Skeletal muscle satellite cell (primary cell): ENCODE data around the gene FGF16. TPM values are rescaled to one million over a fixed set of nuclear protein-coding genes. Genes with fewer than 3 reads are reported as not detected.
"Not testable (repeated sequence)": the region's sequence is repeated elsewhere in the genome, so short reads cannot be mapped to it uniquely, and the experiment has no call there.

Experiments used
- H3K27me3 ChIP-seq: 2 replicates; pipeline ENCODE4 v1.7.0; 2013; ENCODE audit warnings: low read length; ENCODE audit not compliant: control insufficient read depth, insufficient read depth
- H3K36me3 ChIP-seq: 2 replicates; pipeline ENCODE4 v1.7.0; 2013; ENCODE audit warnings: mild to moderate bottlenecking, control low read depth, low read length; ENCODE audit not compliant: insufficient read depth
- H3K4me1 ChIP-seq: 2 replicates; pipeline ENCODE4 v1.7.0; 2013; ENCODE audit warnings: low read length; ENCODE audit not compliant: control insufficient read depth, insufficient read depth
- H3K4me2 ChIP-seq: 2 replicates; pipeline ENCODE4 v1.7.0; 2013; ENCODE audit warnings: mild to moderate bottlenecking, low read length
- H3K4me3 ChIP-seq: 2 replicates; pipeline ENCODE4 v1.7.0; 2013; ENCODE audit warnings: low read length
- H3K9ac ChIP-seq: 2 replicates; pipeline ENCODE4 v1.7.0; 2013; ENCODE audit warnings: mild to moderate bottlenecking, low read depth, low read length, moderate library complexity
- H3K9me3 ChIP-seq: replicated peaks from 2 replicates; pipeline ENCODE4 v1.7.0; 2013; ENCODE audit warnings: mild to moderate bottlenecking, control low read depth, low read length
- total RNA-seq: library from RNA; depleted of rRNA; stranded (reverse); fragments of >200 nt; gene quantifications from 2 replicates; pipeline ENCODE4 v1.2.3, GENCODE V29; 2012; rRNA removed

FGF16 gene
- total RNA-seq, result 0.44 and 1.3 TPM in 2 replicates

DNA sequence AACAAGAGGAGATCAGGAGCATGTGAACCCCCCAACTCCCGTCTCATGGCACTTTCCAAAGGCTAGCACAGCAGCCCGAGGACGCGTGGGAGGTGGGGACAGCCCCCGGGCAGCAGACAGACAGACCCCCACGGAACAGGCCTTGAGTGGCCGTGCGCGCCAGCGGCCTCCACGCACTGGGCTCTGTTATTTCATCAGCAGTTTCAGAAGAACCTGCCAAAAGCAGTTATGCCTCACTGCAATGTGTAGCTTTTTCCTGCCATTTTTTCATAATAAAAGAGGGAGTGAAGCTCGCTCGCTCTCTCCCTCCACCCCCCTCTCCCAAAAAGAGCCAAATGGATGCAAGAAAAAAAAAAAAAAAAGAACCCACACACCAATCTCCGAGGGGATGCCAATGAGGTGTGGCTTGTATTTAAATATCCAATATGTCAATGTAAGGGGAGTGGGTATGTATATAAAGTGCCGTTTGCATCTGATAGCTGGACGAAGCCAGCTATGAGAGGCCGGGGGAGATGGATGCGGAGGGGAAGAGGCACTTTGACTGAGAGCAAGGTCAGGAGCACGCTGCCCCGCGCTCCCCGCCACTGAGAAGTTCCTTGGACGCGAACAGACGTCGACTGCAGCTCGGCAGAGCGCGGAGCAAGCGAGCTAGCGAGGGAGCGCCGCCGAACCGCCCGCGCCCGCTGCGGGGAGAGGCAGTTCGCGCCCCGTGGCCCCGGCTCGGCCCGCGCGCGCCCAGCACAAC is at the start of gene FGF16:
Gene FGF16 (plus strand): TSS at position 482 of the 745 bp plus-strand sequence. CDS start 286 bp downstream, outside the sequence.
- Histone ChIP-seq H3K27me3 (peaks cover 5% of the 10 kb centered on the region), H3K9ac (no peak within 1 kb of the TSS), H3K4me1 (peaks cover 41% of the 10 kb centered on the region), H3K9me3 (no peaks in the 10 kb centered on the region), H3K36me3 (no peaks in the 10 kb centered on the region), H3K4me3 (peak within 1 kb of the TSS; percentile 55), H3K4me2 (peak within 1 kb of the TSS; percentile 74)

DNA sequence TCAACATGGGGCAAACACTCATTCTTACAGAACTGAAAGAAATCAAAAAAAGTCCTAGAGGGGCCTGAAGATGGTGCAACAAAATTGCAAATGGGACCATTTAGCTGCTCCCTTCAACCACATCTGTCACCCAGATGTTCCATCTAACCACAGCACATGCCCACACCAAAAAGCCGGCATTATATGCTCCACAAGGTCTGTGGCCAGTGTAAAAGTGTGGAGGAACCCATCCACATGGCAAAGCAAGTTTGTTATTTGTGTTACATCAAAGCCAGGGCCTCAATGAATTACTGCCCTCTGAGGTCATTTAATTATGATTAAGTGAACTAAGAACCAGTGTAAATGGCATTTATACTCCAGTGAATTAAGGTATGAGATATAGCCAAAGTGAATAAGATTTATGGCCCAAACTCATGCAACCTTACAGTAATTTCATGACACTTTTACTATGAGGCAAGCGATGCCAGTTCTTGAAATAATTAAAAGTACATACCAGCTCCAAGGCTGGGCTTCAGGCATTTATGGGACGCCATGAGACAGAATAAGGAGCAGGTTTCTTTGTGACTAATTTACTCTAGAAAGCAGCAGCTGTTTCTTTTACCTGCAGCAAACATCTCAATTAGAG is 48.7 kb upstream of the FGF16 start:
- no peaks in the 10 kb centered on the region for H3K9me3 ChIP-seq
- no peak overlapping the region for H3K9ac ChIP-seq
- no peak overlapping the region for H3K4me2 ChIP-seq
- H3K36me3 ChIP-seq, result no peaks in the 10 kb centered on the region
- H3K4me3 ChIP-seq, result no peak overlapping the region
- no peaks in the 10 kb centered on the region for H3K27me3 ChIP-seq
- H3K4me1 ChIP-seq, result no peaks in the 10 kb centered on the region

DNA sequence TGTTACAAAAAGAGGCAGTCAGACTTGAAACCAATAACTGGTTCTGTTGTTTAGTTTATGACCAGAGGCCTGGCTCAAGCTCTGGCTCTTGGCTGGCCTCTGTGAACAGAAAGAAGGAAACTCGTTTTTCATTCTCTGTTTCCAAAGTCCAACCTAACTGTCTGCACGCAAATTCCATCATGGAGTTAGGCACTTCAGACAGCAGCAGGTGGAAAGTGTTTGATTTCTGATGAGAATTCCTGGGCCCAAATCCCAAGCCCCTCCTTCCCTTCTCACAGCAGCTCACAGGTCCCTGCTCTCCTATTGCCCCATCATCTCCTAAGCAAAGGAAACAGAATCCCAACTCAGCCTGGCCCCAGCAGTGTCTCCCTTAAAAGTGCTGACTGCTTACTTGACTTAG is 42.8 kb upstream of the FGF16 start:
- H3K4me2 ChIP-seq, result no peak overlapping the region
- H3K36me3 ChIP-seq, result no peaks in the 10 kb centered on the region
- H3K9me3 ChIP-seq, result no peaks in the 10 kb centered on the region
- no peak overlapping the region for H3K4me3 ChIP-seq
- H3K27me3 ChIP-seq, result no peaks in the 10 kb centered on the region
- H3K9ac ChIP-seq, result no peak overlapping the region
- H3K4me1 ChIP-seq, result no peaks in the 10 kb centered on the region

DNA sequence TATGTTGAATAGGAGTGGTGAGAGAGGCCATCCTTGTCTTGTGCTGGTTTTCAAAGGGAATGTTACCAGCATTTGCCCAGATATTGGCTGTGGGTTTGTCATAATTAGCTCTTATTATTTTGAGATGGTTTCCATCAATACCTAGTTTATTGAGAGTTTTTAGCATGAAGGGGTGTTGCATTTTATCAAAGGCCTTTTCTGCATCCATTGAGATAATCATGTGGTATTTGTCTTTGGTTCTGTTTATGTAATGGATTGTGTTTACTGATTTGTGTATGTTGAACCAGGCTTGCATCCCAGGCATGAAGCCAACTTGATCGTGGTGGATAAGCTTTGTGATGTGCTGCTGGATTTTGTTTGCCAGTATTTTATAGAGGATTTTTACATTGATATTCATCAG is 39.4 kb upstream of the FGF16 start:
- not testable (repeated sequence) for H3K36me3 ChIP-seq, H3K4me2 ChIP-seq, H3K9me3 ChIP-seq, H3K27me3 ChIP-seq, H3K4me3 ChIP-seq, H3K4me1 ChIP-seq, H3K9ac ChIP-seq

GRCh38 chrX:77412631-77413030 is 34.6 kb upstream of the FGF16 start:
- Histone ChIP-seq H3K4me2 (no peak overlapping the region), H3K9me3 (no peaks in the 10 kb centered on the region), H3K36me3 (no peaks in the 10 kb centered on the region), H3K4me3 (no peak overlapping the region), H3K9ac (no peak overlapping the region), H3K4me1 (no peaks in the 10 kb centered on the region), H3K27me3 (no peaks in the 10 kb centered on the region)

DNA sequence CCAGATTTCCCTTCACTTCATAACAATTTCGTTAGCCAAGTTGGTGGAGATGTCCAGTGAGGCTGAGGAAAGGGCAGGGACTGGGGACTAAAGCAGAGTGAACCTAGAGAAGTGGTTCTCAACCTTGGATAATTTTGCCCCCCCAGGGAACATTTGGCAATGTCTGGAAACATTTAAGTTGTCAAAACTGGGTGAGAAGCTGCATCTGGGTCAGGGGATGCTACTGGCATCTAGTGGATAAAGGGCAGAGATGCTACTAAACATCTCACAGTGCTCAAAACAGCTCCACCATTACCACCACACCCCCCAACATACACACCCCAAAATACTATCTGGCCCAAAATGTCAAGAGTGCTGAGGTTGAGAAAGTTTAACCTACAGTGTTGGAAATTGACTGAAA is 32.0 kb upstream of the FGF16 start:
- H3K4me1 ChIP-seq, result no peaks in the 10 kb centered on the region
- H3K9ac ChIP-seq, result no peak overlapping the region
- no peaks in the 10 kb centered on the region for H3K36me3 ChIP-seq
- H3K4me3 ChIP-seq, result no peak overlapping the region
- no peak overlapping the region for H3K4me2 ChIP-seq
- H3K27me3 ChIP-seq, result no peaks in the 10 kb centered on the region
- H3K9me3 ChIP-seq, result no peaks in the 10 kb centered on the region

GRCh38 chrX:77415882-77416281 is 31.3 kb upstream of the FGF16 start:
- Histone ChIP-seq H3K27me3 (no peaks in the 10 kb centered on the region), H3K36me3 (no peaks in the 10 kb centered on the region), H3K9ac (no peak overlapping the region), H3K9me3 (no peaks in the 10 kb centered on the region), H3K4me1 (no peaks in the 10 kb centered on the region), H3K4me2 (no peak overlapping the region), H3K4me3 (no peak overlapping the region)

DNA sequence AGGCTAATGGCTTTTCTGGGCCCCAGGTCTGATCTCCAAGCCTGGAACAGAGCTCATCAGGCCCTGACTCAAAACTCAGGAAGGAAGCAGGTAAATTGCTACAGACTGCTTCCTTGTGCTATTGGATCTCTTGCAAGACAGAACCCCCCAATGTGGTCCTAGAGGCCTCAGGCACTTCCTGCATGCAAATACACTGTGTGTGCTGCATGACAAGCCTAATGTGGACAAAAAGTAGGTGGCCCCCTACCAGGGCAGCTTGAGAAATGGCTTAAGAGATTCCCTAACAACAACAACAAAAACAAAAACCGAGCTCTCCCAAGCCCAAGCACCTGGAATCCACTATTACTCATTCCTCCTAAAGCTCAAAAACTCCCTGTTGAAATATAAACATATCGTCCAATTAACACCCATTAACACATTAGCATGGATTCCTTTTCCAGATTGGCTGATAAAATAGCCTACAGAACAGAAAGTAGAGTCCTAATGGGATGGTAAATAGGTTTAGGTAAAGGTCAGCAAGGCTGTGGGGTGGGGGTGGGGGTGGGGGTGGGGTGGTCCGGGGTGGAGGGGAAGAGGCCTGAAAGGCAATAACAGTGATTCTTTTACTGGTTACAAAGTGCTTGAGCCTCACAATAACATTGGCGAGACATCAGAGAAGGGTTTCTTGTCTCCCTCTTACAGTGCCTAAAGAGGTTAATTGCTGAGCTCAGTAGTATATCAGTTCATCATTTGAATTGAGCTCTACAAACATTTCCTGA is 24.1 kb upstream of the FGF16 start:
- no peak overlapping the region for H3K9ac ChIP-seq
- no peak overlapping the region for H3K4me3 ChIP-seq
- peaks cover 20% of the 10 kb centered on the region for H3K4me1 ChIP-seq

GRCh38 chrX:77426811-77427210 is 20.4 kb upstream of the FGF16 start:
- peaks cover 24% of the 10 kb centered on the region for H3K4me1 ChIP-seq
- no peaks in the 10 kb centered on the region for H3K36me3 ChIP-seq
- H3K4me3 ChIP-seq, result no peak overlapping the region
- no peaks in the 10 kb centered on the region for H3K27me3 ChIP-seq
- H3K9ac ChIP-seq, result peak overlapping the region; percentile 5
- H3K4me2 ChIP-seq, result peak overlapping the region; percentile 60
- no peaks in the 10 kb centered on the region for H3K9me3 ChIP-seq

More for the DNA sequence above, 24.1 kb upstream of the FGF16 start:
- H3K4me2 ChIP-seq, result no peak overlapping the region
- H3K9me3 ChIP-seq, result no peaks in the 10 kb centered on the region
- no peaks in the 10 kb centered on the region for H3K27me3 ChIP-seq
- no peaks in the 10 kb centered on the region for H3K36me3 ChIP-seq

GRCh38 chrX:77427611-77428010 is 19.6 kb upstream of the FGF16 start:
- H3K36me3 ChIP-seq, result no peaks in the 10 kb centered on the region
- no peak overlapping the region for H3K9ac ChIP-seq
- peaks cover 24% of the 10 kb centered on the region for H3K4me1 ChIP-seq
- no peaks in the 10 kb centered on the region for H3K9me3 ChIP-seq
- no peak overlapping the region for H3K4me3 ChIP-seq
- H3K27me3 ChIP-seq, result no peaks in the 10 kb centered on the region
- H3K4me2 ChIP-seq, result no peak overlapping the region

- Histone ChIP-seq H3K4me1 (peaks cover 24% of the 10 kb centered on the region), H3K4me2 (no peak overlapping the region), H3K9me3 (no peaks in the 10 kb centered on the region), H3K9ac (no peak overlapping the region), H3K27me3 (no peaks in the 10 kb centered on the region), H3K36me3 (no peaks in the 10 kb centered on the region), H3K4me3 (no peak overlapping the region)
Measured at GRCh38 chrX:77428551-77428950, 18.6 kb upstream of the FGF16 start.
